Adrenal gland (tissue), 5 donors: ENCODE results near the gene PLA2G2F.

ENCODE experiments used
- CTCF ChIP-seq, 6 experiments: fragments of 450-650 bp in 4 of 6; fragments of 200-600 bp in 2 of 6; sonication (generic) in 1 of 6; IDR thresholded peaks; 1 replicate in 5 of 6; 2 replicates in 1 of 6; pipeline versions ENCODE4 v1.5.1 to v1.8.0; 2016 to 2021; ENCODE audit warnings: antibody characterized with exemption in 6 of 6, mild to moderate bottlenecking in 2 of 6, moderate library complexity in 1 of 6
- POLR2A ChIP-seq, 2 donors: fragments of 450-650 bp; IDR thresholded peaks; one replicate each; pipeline ENCODE4 v1.6.1; 2017; ENCODE audit warnings: antibody characterized with exemption in 2 of 2, mild to moderate bottlenecking in 2 of 2, moderate library complexity in 1 of 2
- donor health status: DM: no; HTN: no; CAD: no.

GRCh38 chr1:20139776-20140612 lies 871 bp downstream of the PLA2G2F start:
- TF ChIP-seq CTCF (IDR thresholded peaks at IDR 0.05), result no peak
- no peak for TF ChIP-seq POLR2A (IDR thresholded peaks at IDR 0.05)
